K562 treated with DMSO at 1 percent for 48 hours (cell line): Measurements from ENCODE around the gene AGMAT. TPM values are rescaled to one million over a fixed set of nuclear protein-coding genes. Genes with fewer than 3 reads are reported as not detected.

ENCODE experiments used
- total RNA-seq: library from RNA; unstranded; fragments of 300-600 nt; gene quantifications from 2 replicates; pipeline ENCODE4 v1.2.3, GENCODE V29; 2022; ENCODE audit warnings: low replicate concordance; ENCODE audit errors: extremely low read depth

Gene AGMAT, protein sequence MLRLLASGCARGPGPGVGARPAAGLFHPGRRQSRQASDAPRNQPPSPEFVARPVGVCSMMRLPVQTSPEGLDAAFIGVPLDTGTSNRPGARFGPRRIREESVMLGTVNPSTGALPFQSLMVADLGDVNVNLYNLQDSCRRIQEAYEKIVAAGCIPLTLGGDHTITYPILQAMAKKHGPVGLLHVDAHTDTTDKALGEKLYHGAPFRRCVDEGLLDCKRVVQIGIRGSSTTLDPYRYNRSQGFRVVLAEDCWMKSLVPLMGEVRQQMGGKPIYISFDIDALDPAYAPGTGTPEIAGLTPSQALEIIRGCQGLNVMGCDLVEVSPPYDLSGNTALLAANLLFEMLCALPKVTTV
- not detected in 2 replicates for total RNA-seq

DNA sequence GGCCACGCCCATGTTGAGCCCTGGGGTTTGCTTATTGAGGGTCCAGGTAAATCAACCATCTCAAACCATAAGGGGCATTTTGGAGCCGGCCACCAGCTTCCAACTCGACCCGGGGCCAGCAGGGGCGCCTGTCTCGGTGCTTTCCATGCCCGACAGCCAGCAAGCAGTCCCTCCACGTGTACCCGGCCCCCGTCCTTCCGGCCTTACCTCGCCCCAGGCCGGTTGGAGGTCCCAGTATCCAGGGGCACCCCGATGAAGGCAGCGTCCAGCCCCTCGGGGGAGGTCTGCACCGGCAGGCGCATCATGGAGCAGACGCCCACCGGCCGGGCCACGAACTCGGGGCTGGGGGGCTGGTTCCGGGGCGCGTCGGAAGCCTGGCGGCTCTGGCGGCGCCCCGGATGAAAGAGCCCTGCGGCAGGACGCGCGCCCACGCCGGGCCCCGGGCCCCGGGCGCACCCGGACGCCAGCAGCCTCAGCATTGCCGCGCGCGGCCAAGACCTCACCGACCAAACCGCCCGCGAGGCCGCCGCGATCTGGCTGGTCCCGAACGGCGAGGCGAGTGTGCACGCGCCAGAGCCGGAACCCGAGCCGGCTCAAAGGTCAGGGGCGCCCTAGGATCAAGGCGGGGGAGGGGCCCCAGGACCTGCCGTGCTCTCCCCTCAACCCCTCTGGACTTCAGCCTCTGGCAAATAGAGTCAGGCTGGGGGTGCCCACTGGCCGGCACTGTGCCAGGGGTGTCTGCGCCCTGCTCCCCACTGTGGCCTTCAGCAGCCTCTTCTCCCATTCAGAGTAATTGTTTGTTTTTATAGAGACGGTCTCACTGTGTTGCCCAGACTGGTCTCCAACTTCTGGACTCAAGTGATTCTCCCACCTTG, at the start of gene AGMAT:
Gene AGMAT, minus strand, starts transcription at position 563 of the 875 bp plus-strand sequence. Its CDS starts 84 bp downstream, at position 479.

DNA sequence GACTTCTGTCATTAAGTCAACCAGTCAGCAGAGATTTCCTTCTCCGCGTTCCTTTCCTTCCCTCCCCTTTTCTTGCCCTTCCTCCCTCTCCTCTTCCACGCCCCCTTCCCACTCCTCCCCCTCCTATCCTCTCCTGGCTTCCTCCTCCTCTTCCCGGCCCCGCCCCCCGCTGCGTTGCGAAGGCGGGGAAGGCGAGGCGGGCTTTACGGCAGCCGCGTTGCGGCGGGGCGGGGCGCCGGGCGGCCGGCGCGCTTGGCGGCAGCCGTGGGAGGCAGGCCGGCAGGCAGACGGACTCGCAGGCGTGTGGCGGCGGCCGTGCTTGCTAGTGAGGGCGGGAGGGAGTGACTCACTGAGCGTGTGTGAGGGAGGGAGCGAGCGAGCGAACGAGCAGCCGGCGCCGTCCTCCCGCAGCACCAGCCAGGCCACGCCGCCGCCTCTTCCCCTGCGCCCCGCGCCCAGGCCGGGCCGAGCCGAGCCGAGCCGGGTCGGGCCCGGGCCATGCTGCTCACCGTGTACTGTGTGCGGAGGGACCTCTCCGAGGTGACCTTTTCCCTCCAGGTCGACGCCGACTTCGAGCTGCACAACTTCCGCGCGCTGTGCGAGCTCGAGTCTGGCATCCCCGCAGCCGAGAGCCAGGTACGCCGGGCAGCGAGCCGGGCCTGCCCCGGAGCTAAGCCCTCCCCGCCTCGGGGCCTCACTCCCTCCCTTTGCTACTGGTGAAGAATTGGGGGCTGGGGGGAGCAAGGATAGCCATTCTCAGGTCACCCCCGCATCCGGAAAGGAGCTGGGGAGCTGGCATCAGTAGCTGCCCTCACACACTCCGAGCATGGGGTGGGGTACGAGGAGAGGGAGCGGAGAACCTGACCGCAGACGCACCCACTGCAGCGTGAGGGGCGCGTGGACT, 32.6 kb upstream of the AGMAT start, which contains the start of gene DDI2:
Gene DDI2, plus strand, starts transcription at position 286 of the 904 bp plus-strand sequence. Its CDS starts 213 bp downstream, at position 499.

DNA sequence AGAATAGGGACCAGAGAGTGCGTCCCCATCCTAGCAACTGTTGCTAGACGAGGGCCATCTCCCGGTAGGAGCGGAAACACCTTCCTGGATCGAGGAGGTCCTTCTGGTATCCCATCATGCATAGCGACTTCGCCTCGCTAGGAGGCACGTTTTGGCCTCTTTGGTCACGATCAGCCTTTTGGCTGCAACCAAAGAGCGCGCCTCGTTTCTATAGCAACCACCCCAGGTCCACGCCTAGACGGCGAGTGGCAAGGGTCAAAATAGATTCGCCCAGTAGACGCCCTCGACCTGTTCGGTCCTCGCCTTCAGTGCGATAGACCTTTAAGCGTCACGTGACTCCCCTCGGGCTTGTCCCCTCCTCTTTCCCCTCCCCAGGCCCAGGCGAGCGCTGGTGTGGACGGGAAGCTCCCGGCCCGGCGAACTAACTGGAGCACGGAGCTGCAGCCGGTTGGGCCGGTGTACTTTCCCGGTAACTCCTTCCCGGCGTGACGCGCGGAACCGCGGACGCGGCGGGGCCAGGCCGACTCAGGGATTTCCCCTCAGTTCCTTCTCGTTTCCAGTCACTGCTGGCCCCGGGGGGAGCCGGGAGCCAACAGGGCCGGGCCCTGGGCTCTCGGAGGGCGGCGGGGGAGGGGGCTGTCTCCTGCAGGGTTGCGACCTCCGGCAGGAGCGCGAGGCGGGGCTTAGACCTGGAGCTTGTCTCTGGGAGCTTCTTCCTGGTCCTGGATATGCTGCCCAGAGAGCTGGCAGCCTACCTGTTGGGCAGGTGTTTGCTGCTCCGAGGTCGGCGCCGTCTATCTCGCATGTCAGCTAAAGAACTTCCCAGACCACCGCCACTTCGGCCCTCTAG, 58.1 kb downstream of the AGMAT start, which contains the start of gene DNAJC16:
Gene DNAJC16, plus strand, starts transcription at position 359 of the 850 bp plus-strand sequence. CDS start 2,258 bp downstream, outside the sequence.

DNA sequence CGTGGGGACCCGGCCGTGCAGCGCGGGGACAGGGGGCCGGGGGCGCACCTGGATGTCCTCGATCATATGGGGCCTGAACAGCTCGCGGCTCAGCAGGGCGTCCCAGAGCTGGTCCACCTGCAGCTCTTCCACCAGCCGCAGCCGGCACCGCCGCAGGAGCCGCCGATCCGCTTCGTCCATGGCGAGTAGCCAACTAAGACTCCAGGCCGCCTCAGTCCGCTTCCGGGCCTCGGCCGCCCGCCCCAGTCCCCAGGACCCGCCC, 60.9 kb downstream of the AGMAT start, which contains the start of gene CASP9:
Gene CASP9, minus strand, starts transcription at position 195 of the 262 bp plus-strand sequence. Its CDS starts 15 bp downstream, at position 180.

Other genes starting within 250 kb of the AGMAT start
- gene EFHD2, start 175.2 kb downstream of the AGMAT start, total RNA-seq: not detected in 2 replicates
- gene CTRC, start 146.6 kb downstream of the AGMAT start, total RNA-seq: not detected in 2 replicates
- not detected in 2 replicates for gene CELA2A, start 128.3 kb downstream of the AGMAT start, total RNA-seq
- not detected in 2 replicates for gene CELA2B, start 108.9 kb downstream of the AGMAT start, total RNA-seq
- not detected in 2 replicates for gene CASP9, start 60.8 kb downstream of the AGMAT start, total RNA-seq
- gene DNAJC16, start 58.2 kb downstream of the AGMAT start, total RNA-seq: not detected in 2 replicates
- not detected in 2 replicates for gene DDI2, start 32.4 kb upstream of the AGMAT start, total RNA-seq
- 174 TPM in 1 of 2 replicates, not detected in the other for gene PLEKHM2, start 99.3 kb upstream of the AGMAT start, total RNA-seq
- not detected in 2 replicates for gene SLC25A34, start 151.2 kb upstream of the AGMAT start, total RNA-seq
- gene TMEM82, start 157.4 kb upstream of the AGMAT start, total RNA-seq: not detected in 2 replicates
- not detected in 2 replicates for gene FBLIM1, start 173.7 kb upstream of the AGMAT start, total RNA-seq
- not detected in 2 replicates for gene UQCRHL, start 222.6 kb upstream of the AGMAT start, total RNA-seq